Breast epithelium (tissue), 4 donors: Measurements from ENCODE around the gene ACP7. TPM values are rescaled to one million over a fixed set of nuclear protein-coding genes. Genes with fewer than 3 reads are reported as not detected.

Source experiments
- DNase-seq, 2 donors: peaks; one replicate each; pipeline ENCODE4 v3.0.0-alpha.2; 2019; ENCODE audit warnings: low spot score in 2 of 2
- H3K27ac ChIP-seq, 2 donors: fragments of 200-600 bp; sonication (generic) in 1 of 2; one replicate each; pipeline ENCODE4 v1.5.1; 2016 to 2019; ENCODE audit warnings: mild to moderate bottlenecking in 1 of 2
- H3K27me3 ChIP-seq, 2 donors: fragments of 200-600 bp; sonication (generic) in 1 of 2; one replicate each; pipeline versions ENCODE4 v1.5.1 to v1.6.0; 2017 to 2019; ENCODE audit warnings: control low read depth in 1 of 2, mild to moderate bottlenecking in 1 of 2
- H3K36me3 ChIP-seq: fragments of 200-600 bp; one replicate; pipeline ENCODE4 v1.5.1; 2019
- H3K4me1 ChIP-seq, 2 donors: fragments of 200-600 bp; sonication (generic); one replicate each; pipeline ENCODE4 v1.5.1; 2016 to 2019; ENCODE audit warnings: control low read depth in 1 of 2
- H3K4me3 ChIP-seq, 3 donors: fragments of 200-600 bp; sonication (generic); 1 replicate in 2 of 3; 2 replicates in 1 of 3; pipeline ENCODE4 v1.5.1; 2016 to 2019; ENCODE audit warnings: mild to moderate bottlenecking in 3 of 3, moderate library complexity in 2 of 3
- H3K9me3 ChIP-seq, 2 donors: fragments of 200-600 bp; sonication (generic) in 1 of 2; one replicate each; pipeline ENCODE4 v1.5.1; 2016 to 2019; ENCODE audit warnings: control low read depth in 1 of 2
- POLR2A ChIP-seq: fragments of 450-650 bp; IDR thresholded peaks from one replicate; pipeline ENCODE4 v1.6.1; 2016; ENCODE audit warnings: antibody characterized with exemption, mild to moderate bottlenecking, moderate library complexity
- POLR2AphosphoS5 ChIP-seq, 3 donors: sonication (generic); formaldehyde crosslinking; IDR thresholded peaks; one replicate each; pipeline ENCODE4 v1.6.1; 2017; ENCODE audit warnings: antibody characterized with exemption in 3 of 3
- intact Hi-C: fragments of 100-400 bp; cut with DNase I; formaldehyde crosslinking; loops from one replicate; pipeline ENCODE4 v1.15.1; 2023; ENCODE audit warnings: low total_unique reads
- total RNA-seq, 3 donors: library from RNA; depleted of rRNA; stranded (reverse); fragments of >200 nt; gene quantifications; one replicate each; pipeline ENCODE4 v1.1.0, GENCODE V29; 2016
- TF ChIP-seq, protein P1 (sequence below), 3 donors: fragments of 450-650 bp; IDR thresholded peaks; one replicate each; pipeline ENCODE4 v1.5.1; 2016 to 2017; ENCODE audit warnings: antibody characterized with exemption in 3 of 3, mild to moderate bottlenecking in 3 of 3, moderate library complexity in 3 of 3

The ACP7 gene
- total RNA-seq, 3 donors from 2014 or later, result not detected

DNA sequence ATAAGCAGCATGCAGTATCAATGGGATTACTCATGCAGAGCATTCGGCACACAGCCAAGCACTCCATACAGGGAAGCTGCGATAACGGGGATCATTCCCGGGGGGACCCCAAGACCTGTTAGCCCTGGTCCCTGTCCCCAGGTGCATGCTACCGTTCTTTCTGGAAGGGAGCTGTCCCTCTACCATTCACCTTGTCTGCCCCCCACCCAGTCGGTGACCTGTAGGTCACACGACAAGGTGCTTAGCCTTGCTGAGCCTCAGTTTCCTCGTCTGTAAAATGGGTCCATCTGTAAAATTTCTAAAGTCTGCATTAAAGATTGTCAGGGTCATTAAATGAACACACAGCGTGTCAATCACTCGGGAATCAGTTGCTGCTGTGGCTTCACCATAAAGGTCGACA, 6.8 kb upstream of the ACP7 start:
- intact Hi-C loops, result no loop called here
- Histone ChIP-seq H3K9me3 (no peaks in the 10 kb centered on the region), H3K4me1 (no peaks in the 10 kb centered on the region), H3K27me3 (peaks cover 0 to 8% of the 10 kb centered on the region in 2 donors), H3K4me3 (no peak overlapping the region), H3K27ac (no peak overlapping the region), H3K36me3 (no peaks in the 10 kb centered on the region)
- no peak for DNase-seq
- TF ChIP-seq, protein P1, sequence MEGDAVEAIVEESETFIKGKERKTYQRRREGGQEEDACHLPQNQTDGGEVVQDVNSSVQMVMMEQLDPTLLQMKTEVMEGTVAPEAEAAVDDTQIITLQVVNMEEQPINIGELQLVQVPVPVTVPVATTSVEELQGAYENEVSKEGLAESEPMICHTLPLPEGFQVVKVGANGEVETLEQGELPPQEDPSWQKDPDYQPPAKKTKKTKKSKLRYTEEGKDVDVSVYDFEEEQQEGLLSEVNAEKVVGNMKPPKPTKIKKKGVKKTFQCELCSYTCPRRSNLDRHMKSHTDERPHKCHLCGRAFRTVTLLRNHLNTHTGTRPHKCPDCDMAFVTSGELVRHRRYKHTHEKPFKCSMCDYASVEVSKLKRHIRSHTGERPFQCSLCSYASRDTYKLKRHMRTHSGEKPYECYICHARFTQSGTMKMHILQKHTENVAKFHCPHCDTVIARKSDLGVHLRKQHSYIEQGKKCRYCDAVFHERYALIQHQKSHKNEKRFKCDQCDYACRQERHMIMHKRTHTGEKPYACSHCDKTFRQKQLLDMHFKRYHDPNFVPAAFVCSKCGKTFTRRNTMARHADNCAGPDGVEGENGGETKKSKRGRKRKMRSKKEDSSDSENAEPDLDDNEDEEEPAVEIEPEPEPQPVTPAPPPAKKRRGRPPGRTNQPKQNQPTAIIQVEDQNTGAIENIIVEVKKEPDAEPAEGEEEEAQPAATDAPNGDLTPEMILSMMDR (IDR thresholded peaks at IDR 0.05), result no peak
- TF ChIP-seq POLR2A, result no peak
- no peak for TF ChIP-seq POLR2AphosphoS5 (IDR thresholded peaks at IDR 0.05)

GRCh38 chr19:39078436-39079200, 5.5 kb upstream of the ACP7 start:
- no peak overlapping the region for H3K4me3 ChIP-seq
- H3K36me3 ChIP-seq, result no peaks in the 10 kb centered on the region
- peaks cover 0 to 11% of the 10 kb centered on the region in 2 donors for H3K27me3 ChIP-seq
- H3K9me3 ChIP-seq, result no peaks in the 10 kb centered on the region
- H3K27ac ChIP-seq, result no peak overlapping the region
- H3K4me1 ChIP-seq, result peaks cover 0 to under 1% of the 10 kb centered on the region in 2 donors
- TF ChIP-seq POLR2A (no peak), POLR2AphosphoS5 (IDR thresholded peaks at IDR 0.05) (no peak)
- TF ChIP-seq, protein P1 (IDR thresholded peaks at IDR 0.05), result no peak
- DNase-seq, result no peak
- intact Hi-C loops, result no loop called here

DNA sequence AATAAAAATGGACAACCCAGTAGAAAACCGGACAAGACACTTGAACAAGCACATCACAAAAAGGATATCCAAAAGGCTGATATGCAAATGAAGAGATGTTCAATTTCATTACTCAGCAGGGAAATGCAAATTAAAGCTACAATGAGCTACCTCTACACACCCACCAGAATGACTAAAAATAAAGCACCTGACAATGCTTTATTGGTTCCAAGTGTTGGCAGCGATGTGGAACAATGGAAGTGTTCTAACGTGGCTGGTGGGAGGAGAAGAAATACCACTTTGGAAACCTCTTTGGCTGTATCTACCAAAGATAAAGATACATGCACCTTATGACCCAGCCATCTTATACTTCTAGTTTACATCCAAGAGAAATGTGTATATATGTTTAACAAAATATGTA, 3.7 kb upstream of the ACP7 start:
- Histone ChIP-seq H3K27me3 (peaks cover 0 to 29% of the 10 kb centered on the region in 2 donors), H3K4me1 (peaks cover 0 to 5% of the 10 kb centered on the region in 2 donors), H3K9me3 (no peaks in the 10 kb centered on the region), H3K27ac (no peak overlapping the region), H3K4me3 (no peak overlapping the region), H3K36me3 (no peaks in the 10 kb centered on the region)
- intact Hi-C loops, result no loop called here
- TF ChIP-seq POLR2AphosphoS5 (IDR thresholded peaks at IDR 0.05) (no peak), POLR2A (no peak)
- TF ChIP-seq, protein P1 (IDR thresholded peaks at IDR 0.05), result no peak
- no peak for DNase-seq

DNA sequence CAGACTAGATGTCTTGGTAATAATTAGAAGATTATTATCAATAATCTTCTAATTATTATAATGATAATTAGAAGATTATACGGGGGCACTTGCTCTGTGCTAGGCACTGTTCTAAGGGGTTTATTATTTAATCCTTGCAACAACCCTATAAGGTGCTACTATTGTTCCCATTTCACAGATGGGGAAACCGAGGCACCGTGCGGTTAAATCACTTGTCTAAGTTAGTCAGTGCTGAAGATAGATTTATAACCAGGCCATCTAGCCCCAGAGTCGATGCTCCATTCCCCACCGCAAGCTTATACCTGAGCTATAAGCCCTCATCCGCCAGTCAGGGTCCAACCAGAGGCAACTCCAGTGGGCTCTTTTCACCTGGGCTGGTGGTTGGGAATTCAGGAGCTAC, 2.0 kb upstream of the ACP7 start:
- peaks cover 0 to 5% of the 10 kb centered on the region in 2 donors for H3K4me1 ChIP-seq
- intact Hi-C loops, result no loop called here
- DNase-seq, result no peak
- TF ChIP-seq, protein P1 (IDR thresholded peaks at IDR 0.05), result no peak
- no peak for TF ChIP-seq POLR2AphosphoS5 (IDR thresholded peaks at IDR 0.05)
- no peak overlapping the region for H3K4me3 ChIP-seq
- H3K27me3 ChIP-seq, result peaks cover 0 to 36% of the 10 kb centered on the region in 2 donors
- H3K9me3 ChIP-seq, result no peaks in the 10 kb centered on the region
- no peaks in the 10 kb centered on the region for H3K36me3 ChIP-seq
- no peak overlapping the region for H3K27ac ChIP-seq

- Histone ChIP-seq H3K36me3 (no peaks in the 10 kb centered on the region), H3K4me1 (peaks cover 0 to 5% of the 10 kb centered on the region in 2 donors), H3K27me3 (peaks cover 0 to 32% of the 10 kb centered on the region in 2 donors), H3K9me3 (no peaks in the 10 kb centered on the region), H3K27ac (no peak overlapping the region), H3K4me3 (peak overlapping the region in 2 of 3 donors; percentile 43 to 61)
- intact Hi-C loops, result no loop called here
- no peak for DNase-seq
- no peak for TF ChIP-seq POLR2AphosphoS5 (IDR thresholded peaks at IDR 0.05)
- TF ChIP-seq POLR2A, result no peak
- TF ChIP-seq, protein P1 (IDR thresholded peaks at IDR 0.05), result no peak
Observed at GRCh38 chr19:39082745-39083598, 1.2 kb upstream of the ACP7 start.
